COLO668 (cell line): ENCODE results near the gene C22orf39.

ENCODE experiments used
- DNase-seq: peaks from one replicate; lab custom pipeline; 2025; ENCODE audit not compliant: unreplicated experiment; lab: John Stamatoyannopoulos, UW

C22orf39 gene

GRCh38 chr22:19447330-19448075 is at the start of gene C22orf39:
TSS of gene C22orf39 (minus strand) at chr22:19447711. CDS start at chr22:19447688, 23 bp downstream.
- peak; percentile 90 for DNase-seq

GRCh38 chr22:19497245-19497644 is 49.7 kb upstream of the C22orf39 start:
- no peak for DNase-seq

- DNase-seq, result no peak
These were observed 48.8 kb upstream of the C22orf39 start for GRCh38 chr22:19496324-19496630.

GRCh38 chr22:19495562-19496323 is 48.2 kb upstream of the C22orf39 start:
- DNase-seq, result no peak

- DNase-seq, result no peak
These were observed 47.2 kb upstream of the C22orf39 start for GRCh38 chr22:19494676-19495173.

GRCh38 chr22:19494001-19494560 is 46.6 kb upstream of the C22orf39 start:
- no peak for DNase-seq

GRCh38 chr22:19492504-19493174 is 45.1 kb upstream of the C22orf39 start:
- DNase-seq, result no peak

GRCh38 chr22:19490628-19491230 is 43.2 kb upstream of the C22orf39 start:
- no peak for DNase-seq

- DNase-seq, result no peak
These were observed 41.7 kb upstream of the C22orf39 start for GRCh38 chr22:19488884-19489843.

GRCh38 chr22:19488285-19488684 is 40.8 kb upstream of the C22orf39 start:
- DNase-seq, result no peak

- DNase-seq, result no peak
These were observed 36.2 kb upstream of the C22orf39 start for GRCh38 chr22:19483481-19484244.

- DNase-seq, result no peak
These were observed 34.8 kb upstream of the C22orf39 start for GRCh38 chr22:19482297-19482696.

- no peak for DNase-seq
These were observed 33.3 kb upstream of the C22orf39 start for GRCh38 chr22:19480789-19481188.

GRCh38 chr22:19480173-19480568 is 32.7 kb upstream of the C22orf39 start:
- no peak for DNase-seq

GRCh38 chr22:19479355-19480172 is 32.1 kb upstream of the C22orf39 start, which contains the start of gene CDC45:
TSS of gene CDC45 (plus strand) at chr22:19479920. CDS start at chr22:19479969, 49 bp downstream.
- DNase-seq, result peak; percentile 95

GRCh38 chr22:19478901-19479354 is 31.4 kb upstream of the C22orf39 start, which contains the start of gene UFD1:
TSS of gene UFD1 (minus strand) at chr22:19479193. CDS start at chr22:19479085, 108 bp downstream.
- peak; percentile 78 for DNase-seq

GRCh38 chr22:19478045-19478900 is 30.8 kb upstream of the C22orf39 start:
- DNase-seq, result peak; percentile 12
